ACHN (cell line): ENCODE results near the gene CRYGN.

Experiments used
- DNase-seq: peaks from one replicate; pipeline ENCODE4 v3.0.0-alpha.2; 2015
- in situ Hi-C: cut with HindIII; loops from 2 replicates; pipeline ENCODE4 v1.10.0; 2017; ENCODE audit warnings: low sequenced_read_pairs, low pct_ligation_motif_present, low pct_unique_long_range_greater_than_20kb

CRYGN gene

GRCh38 chr7:151386301-151387160 lies 53.4 kb downstream of the CRYGN start:
- in situ Hi-C loops: no loop called here
- no peak for DNase-seq

GRCh38 chr7:151385626-151386300 lies 54.2 kb downstream of the CRYGN start:
- in situ Hi-C loops: no loop called here
- DNase-seq: no peak

GRCh38 chr7:151384776-151385625 lies 54.9 kb downstream of the CRYGN start:
- in situ Hi-C loops: no loop called here
- no peak for DNase-seq

DNA sequence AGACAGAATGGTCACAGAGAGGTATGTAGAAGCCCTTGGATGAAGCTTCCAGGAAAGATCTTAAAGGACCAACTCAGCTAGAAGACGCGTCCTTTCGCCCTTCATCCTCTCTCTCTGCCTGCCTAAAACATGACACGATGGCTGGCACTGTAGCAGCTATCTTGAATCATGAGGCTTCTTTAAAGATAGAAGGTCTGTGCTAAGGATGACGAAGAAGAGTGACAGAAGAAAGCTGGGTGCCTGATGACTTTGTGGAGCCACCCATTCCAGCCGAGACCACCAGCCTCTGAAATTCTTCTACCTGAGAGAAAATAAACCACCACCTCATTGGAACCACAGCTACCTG lies 55.6 kb downstream of the CRYGN start:
- in situ Hi-C loops: no loop called here
- no peak for DNase-seq

- DNase-seq: no peak
- in situ Hi-C loops: no loop called here
Observed at GRCh38 chr7:151383638-151384351, 56.1 kb downstream of the CRYGN start.

DNA sequence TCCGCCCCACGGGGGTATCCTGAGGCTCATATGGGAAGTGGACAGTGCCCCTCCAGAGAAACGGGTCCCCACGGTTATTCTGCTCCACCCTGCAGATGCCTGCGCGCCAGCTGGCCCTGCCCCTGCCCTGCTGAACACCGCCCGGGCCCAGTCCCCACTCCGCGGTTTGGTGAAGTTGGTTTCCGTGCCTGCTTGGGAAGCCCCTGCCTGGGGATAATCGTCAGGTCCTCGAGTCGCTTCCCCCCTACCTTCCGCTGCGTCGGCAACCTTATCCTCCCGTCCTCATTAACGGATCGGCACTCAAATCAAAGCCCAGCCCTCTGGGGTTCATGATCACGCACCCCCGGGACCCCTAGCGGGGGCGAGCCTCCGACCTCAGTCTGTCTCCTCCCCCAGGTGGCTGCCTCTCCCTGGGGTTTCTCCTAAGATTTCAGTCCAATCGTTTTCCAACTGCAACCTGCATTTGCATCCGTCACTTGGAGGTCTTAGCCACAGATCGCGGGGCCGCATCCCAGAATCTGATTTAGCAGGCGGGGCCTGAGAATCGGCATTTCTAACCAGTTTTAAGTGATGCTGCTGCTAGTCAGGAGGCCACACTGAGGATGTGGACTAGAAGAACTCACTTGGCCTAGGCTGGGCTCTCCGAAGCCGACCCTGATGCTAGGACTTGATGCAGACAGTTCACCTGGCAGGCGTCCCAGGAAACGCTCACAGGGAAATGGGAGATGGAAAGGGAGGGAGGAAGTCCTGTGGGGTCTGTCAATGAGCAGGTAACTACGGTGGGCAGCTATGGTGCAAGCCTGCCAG lies 57.7 kb downstream of the CRYGN start:
- no peak for DNase-seq
- in situ Hi-C loops: no loop called here

GRCh38 chr7:151381348-151382078 lies 58.4 kb downstream of the CRYGN start:
- in situ Hi-C loops: no loop called here
- no peak for DNase-seq

GRCh38 chr7:151381098-151381347 lies 58.9 kb downstream of the CRYGN start:
- DNase-seq: no peak
- in situ Hi-C loops: no loop called here

DNA sequence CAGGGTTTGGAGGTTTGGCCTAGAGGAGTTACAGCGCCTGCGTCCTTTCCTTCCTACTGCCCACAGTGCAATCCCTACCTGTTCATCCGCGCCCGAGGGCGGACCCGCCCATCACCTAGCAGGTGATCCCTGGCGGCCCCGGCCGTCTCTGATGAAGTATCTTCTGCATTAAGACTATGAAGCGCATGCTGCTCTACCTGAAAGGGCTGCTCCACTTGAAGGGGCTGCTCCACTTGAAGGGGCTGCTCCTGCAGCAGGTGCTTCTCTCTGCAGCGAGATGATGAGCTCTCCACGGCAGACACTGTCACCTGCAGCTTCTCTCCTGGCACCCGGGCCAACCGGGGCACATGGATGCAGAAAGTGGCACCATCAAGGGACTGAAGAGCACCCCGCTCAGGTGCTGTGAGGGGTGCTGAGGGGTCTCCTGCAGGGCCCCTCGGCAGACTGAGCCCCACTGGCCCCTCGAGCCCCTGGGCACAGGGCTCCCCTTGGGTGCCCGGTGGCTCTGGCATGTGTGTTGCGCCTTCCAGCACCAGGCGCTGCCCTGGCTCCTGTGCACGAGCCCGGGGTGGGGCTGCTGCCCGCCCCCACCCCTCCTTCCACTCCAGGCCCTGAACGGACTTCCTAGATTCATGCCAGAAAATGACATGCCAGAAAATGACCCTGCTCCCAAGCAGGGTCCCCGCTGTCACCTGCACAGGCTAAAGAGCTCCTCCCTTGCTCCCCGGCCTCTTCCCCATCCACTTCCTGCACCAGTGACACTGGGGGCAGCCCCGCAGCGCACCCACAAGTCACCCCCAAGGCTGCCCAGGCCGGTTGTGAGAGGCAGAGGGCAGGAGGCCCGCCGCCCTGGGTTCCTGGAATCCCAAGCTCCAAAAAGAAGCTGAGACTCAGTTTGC lies 59.5 kb downstream of the CRYGN start:
- DNase-seq: no peak
- in situ Hi-C loops: no loop called here

DNA sequence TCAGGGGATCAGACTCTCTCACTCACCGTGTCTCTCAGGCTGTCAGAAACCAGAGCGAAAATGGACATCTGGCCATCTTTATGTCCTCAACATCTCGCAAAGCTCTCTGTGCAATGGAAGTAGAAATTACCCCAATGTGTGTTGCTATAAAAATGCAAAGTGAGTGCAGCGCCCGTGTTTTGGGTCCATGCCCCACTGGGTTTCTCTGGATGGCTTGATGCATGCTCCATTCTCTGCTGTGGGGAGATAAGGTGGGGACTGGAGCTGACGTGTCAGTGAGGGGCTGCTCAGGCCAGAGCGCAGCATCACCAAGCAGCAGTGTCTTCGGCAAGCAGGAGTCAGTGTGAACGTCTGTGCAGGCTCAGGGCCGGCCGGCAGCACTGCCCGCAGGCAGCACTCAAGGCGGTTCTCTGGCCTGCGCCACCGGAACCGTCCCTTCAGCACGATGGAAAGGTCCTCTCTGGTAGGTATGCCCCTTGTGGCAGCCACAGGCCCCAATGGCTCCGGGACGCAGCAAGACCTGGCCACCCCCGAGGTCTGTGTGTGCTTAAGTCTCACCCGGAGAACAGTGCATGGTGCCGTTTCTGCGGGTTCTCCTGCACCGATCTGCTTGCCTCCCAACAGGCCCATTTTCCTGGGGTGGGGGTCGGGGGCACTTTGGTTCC lies 60.3 kb downstream of the CRYGN start:
- in situ Hi-C loops: no loop called here
- no peak for DNase-seq

- DNase-seq: no peak
- in situ Hi-C loops: no loop called here
Observed at GRCh38 chr7:151379193-151379520, 60.8 kb downstream of the CRYGN start.
